K562 (cell line): ENCODE measurements around the gene SPAG4. TPM values are rescaled to one million over a fixed set of nuclear protein-coding genes. Genes with fewer than 3 reads are reported as not detected.

Experiments
- AFF4 ChIP-seq: sonication (generic); formaldehyde crosslinking; IDR thresholded peaks from 2 replicates; pipeline ENCODE4 v1.8.0; 2023; ENCODE audit warnings: mild to moderate bottlenecking, missing genetic modification reagents
- BDP1 ChIP-seq: IDR thresholded peaks from 3 replicates; pipeline ENCODE4 v1.6.1; 2011; ENCODE audit not compliant: insufficient read length, insufficient read depth
- COPS2 ChIP-seq: fragments of 450-650 bp; conservative IDR thresholded peaks from 2 replicates; pipeline ENCODE4 v1.6.1; 2016; ENCODE audit warnings: mild to moderate bottlenecking, moderate library complexity
- EP300 ChIP-seq: IDR thresholded peaks from 2 replicates; pipeline ENCODE4 v1.6.1; 2012; ENCODE audit warnings: low read length, improper control_type of control experiment
- ERF ChIP-seq: fragments of 450-650 bp; formaldehyde crosslinking; IDR thresholded peaks from 2 replicates; pipeline ENCODE4 v1.4.0; 2020; ENCODE audit warnings: mild to moderate bottlenecking, mixed read lengths
- GTF2E2 ChIP-seq: fragments of 200-800 bp; sonication (Bioruptor generic); IDR thresholded peaks from 2 replicates; pipeline ENCODE4 v1.6.1; 2016; ENCODE audit warnings: missing genetic modification characterization, missing compliant biosample characterization
- JUNB ChIP-seq: fragments of 450-650 bp; formaldehyde crosslinking; conservative IDR thresholded peaks from 2 replicates; pipeline ENCODE4 v1.4.0; 2020; ENCODE audit warnings: mild to moderate bottlenecking
- PRMT5 ChIP-seq: sonication (generic); formaldehyde crosslinking; IDR thresholded peaks from 2 replicates; pipeline ENCODE4 v1.5.0; 2020; ENCODE audit warnings: missing genetic modification reagents
- RHOXF2B ChIP-seq: fragments of 250-450 bp; sonication (Bioruptor Pico); conservative IDR thresholded peaks from 2 replicates; pipeline ENCODE4 v1.5.1; 2021
- SIN3A ChIP-seq, 2 experiments: fragments of 150-350 bp in 1 of 2; IDR thresholded peaks; 2 replicates each; pipeline ENCODE4 v1.6.1; 2011 to 2016; ENCODE audit warnings: borderline replicate concordance in 2 of 2, low read depth in 2 of 2, low read length in 2 of 2, mild to moderate bottlenecking in 2 of 2, moderate library complexity in 2 of 2; ENCODE audit not compliant: control insufficient read depth in 1 of 2
- THRB ChIP-seq: fragments of 450-650 bp; formaldehyde crosslinking; conservative IDR thresholded peaks from 2 replicates; pipeline ENCODE4 v1.4.0; 2022; ENCODE audit warnings: mild to moderate bottlenecking, missing genetic modification characterization
- ZNF24 ChIP-seq: fragments of 450-650 bp; IDR thresholded peaks from 2 replicates; pipeline ENCODE4 v1.6.1; 2016
- ZNF41 ChIP-seq: fragments of 250-450 bp; sonication (Bioruptor Pico); conservative IDR thresholded peaks from 2 replicates; pipeline ENCODE4 v1.4.0; 2020; ENCODE audit warnings: mild to moderate bottlenecking
- ZNF586 ChIP-seq: fragments of 450-650 bp; formaldehyde crosslinking; conservative IDR thresholded peaks from 2 replicates; pipeline ENCODE4 v1.4.0; 2020; ENCODE audit warnings: mild to moderate bottlenecking, moderate library complexity
- ZNF668 ChIP-seq: fragments of 250-450 bp; sonication (Bioruptor Pico); IDR thresholded peaks from 2 replicates; pipeline ENCODE4 v1.8.0; 2022; ENCODE audit warnings: mild to moderate bottlenecking, inconsistent platforms
- ZNF75A ChIP-seq: fragments of 450-650 bp; formaldehyde crosslinking; IDR thresholded peaks from 2 replicates; pipeline ENCODE4 v1.4.0; 2020; ENCODE audit warnings: mild to moderate bottlenecking
- ZNF785 ChIP-seq: fragments of 250-450 bp; sonication (Bioruptor Pico); IDR thresholded peaks from 2 replicates; pipeline ENCODE4 v1.4.0; 2020; ENCODE audit warnings: mild to moderate bottlenecking
- polyA plus RNA-seq, 8 experiments: library from polyadenylated mRNA; depleted of rRNA in 4 of 8; stranded (reverse) in 5 of 8; unstranded in 3 of 8; fragments of >200 nt; fragmentation: Nextera tagmentation in 2 of 8; fragmentation: Illumina TruSeq in 1 of 8; extraction: Ambion mirVana in 2 of 8; extraction: Trizol in 1 of 8; gene quantifications; 2 replicates each; pipeline versions ENCODE4 v1.2.1 to v1.2.3, GENCODE V29; 2011 to 2014; ENCODE audit warnings: inconsistent platforms in 1 of 8, missing spikeins in 1 of 8
- total RNA-seq, 7 experiments: library from RNA; depleted of rRNA in 6 of 7; stranded (reverse); fragments of >200 nt in 6 of 7; fragmentation: Illumina TruSeq in 2 of 7; extraction: Trizol in 2 of 7; gene quantifications; 2 replicates each; pipeline versions ENCODE4 v1.2.1 to v1.2.3, GENCODE V29; 2011 to 2021; ENCODE audit warnings: low replicate concordance in 1 of 7
- TF ChIP-seq, protein P1 (sequence below), 2 experiments: IDR thresholded peaks; 2 replicates each; pipeline ENCODE4 v1.6.1; 2011; ENCODE audit warnings: borderline replicate concordance in 1 of 2, control low read depth in 1 of 2, low read depth in 1 of 2, low read length in 1 of 2, mild to moderate bottlenecking in 1 of 2, mixed read lengths in 1 of 2, moderate library complexity in 1 of 2; ENCODE audit not compliant: insufficient read depth in 1 of 2, insufficient read length in 1 of 2, poor library complexity in 1 of 2, severe bottlenecking in 1 of 2; ENCODE audit errors: extremely low read depth in 1 of 2
- TF ChIP-seq, protein P2 (sequence below): IDR thresholded peaks from 2 replicates; pipeline ENCODE4 v1.6.1; 2011; ENCODE audit not compliant: insufficient read length; ENCODE audit errors: extremely low read depth

Gene SPAG4
- total and polyA plus RNA-seq, 9 of the 15 experiments (the other 6 are each of a cell fraction or from before 2014, with no cell fraction given), result 1.6 to 11.4 (median 4.6) TPM

DNA sequence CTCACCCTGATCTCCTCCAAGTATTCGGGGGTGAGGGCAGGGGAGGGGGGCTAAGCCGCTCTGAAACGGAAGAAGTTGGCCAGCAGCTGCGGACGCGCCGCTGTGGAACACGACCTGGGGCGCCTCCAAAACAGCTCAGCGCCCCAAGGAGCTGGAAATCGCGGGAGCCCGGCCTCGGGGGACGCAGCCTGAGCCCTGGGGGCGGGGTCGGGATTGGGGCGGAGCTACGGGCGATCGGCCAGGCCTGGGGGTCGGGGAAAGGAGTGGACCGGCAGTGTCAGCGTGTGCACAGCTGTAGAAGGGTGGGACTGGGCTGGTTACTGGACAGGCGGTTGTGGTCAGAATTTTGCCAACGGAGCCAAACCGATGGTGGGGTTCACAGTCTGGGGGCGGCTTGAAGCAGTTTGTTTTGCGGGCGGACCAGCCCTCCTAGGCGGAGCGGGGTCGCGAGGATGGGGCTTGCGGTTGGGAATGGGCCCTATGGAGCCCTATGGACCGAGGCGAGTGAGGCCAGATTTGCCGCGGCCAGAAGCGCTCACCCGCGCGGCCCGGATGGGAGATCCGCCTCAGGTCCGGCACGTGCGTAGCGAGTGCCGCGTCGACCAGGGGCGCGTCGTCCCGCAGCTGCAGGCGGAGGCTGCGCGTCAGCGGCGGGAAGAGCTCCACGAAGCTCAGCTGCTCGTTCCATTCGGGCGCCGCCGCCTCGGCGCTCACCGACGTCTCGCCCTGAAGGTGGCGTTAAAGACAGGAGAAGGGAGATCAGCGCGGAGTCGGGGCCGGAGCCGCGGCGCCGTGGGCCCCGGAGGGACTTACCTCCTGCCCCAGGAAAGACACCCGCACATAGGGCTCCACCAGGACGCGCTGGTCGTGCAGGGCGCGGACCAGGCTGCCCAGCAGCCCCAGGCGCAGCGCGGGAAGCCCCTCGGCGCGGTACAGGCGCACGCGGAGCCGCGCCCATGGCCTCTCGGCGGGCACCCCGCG, 14.3 kb upstream of the SPAG4 start (continued):
- TF ChIP-seq ZNF75A (CRISPR knock-in tag) (no peak), BDP1 (no peak), ZNF668 (CRISPR knock-in tag) (no peak), COPS2 (no peak), PRMT5 (CRISPR knock-in tag) (no peak), SIN3A (IDR thresholded peaks at IDR 0.05; ENCODE audit: borderline replicate concordance in 2 of 2, control insufficient read depth in 1 of 2, low read depth in 2 of 2, low read length in 2 of 2) (peak in 1 of 2 experiments; percentile 34; a peak in 1 of 4 replicates), ZNF785 (CRISPR knock-in tag) (no peak), ERF (CRISPR knock-in tag) (peak; percentile 23; the same call in 1 of the 2 replicates), THRB (CRISPR knock-in tag) (no peak), ZNF24 (no peak), GTF2E2 (tag) (no peak), ZNF586 (CRISPR knock-in tag) (no peak), AFF4 (0 out of 2 replicates have a peak, but pooled peaks have one; percentile 40), JUNB (CRISPR knock-in tag) (no peak), ZNF41 (CRISPR knock-in tag) (no peak), EP300 (no peak), RHOXF2B (CRISPR knock-in tag) (no peak)
- TF ChIP-seq, protein P1, sequence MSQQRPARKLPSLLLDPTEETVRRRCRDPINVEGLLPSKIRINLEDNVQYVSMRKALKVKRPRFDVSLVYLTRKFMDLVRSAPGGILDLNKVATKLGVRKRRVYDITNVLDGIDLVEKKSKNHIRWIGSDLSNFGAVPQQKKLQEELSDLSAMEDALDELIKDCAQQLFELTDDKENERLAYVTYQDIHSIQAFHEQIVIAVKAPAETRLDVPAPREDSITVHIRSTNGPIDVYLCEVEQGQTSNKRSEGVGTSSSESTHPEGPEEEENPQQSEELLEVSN (IDR thresholded peaks at IDR 0.05; ENCODE audit: borderline replicate concordance in 1 of 2, extremely low read depth in 1 of 2, insufficient read depth in 1 of 2, insufficient read length in 1 of 2, low read depth in 1 of 2, low read length in 1 of 2, poor library complexity in 1 of 2, severe bottlenecking in 1 of 2), result peak; percentile 99 to 100
- TF ChIP-seq, protein P2, sequence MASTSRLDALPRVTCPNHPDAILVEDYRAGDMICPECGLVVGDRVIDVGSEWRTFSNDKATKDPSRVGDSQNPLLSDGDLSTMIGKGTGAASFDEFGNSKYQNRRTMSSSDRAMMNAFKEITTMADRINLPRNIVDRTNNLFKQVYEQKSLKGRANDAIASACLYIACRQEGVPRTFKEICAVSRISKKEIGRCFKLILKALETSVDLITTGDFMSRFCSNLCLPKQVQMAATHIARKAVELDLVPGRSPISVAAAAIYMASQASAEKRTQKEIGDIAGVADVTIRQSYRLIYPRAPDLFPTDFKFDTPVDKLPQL, result no peak
